ENCODE results near the gene TERB2.
"Not testable (repeated sequence)": the region's sequence is repeated elsewhere in the genome, so short reads cannot be mapped to it uniquely, and the experiment has no call there.

TERB2 gene

GRCh38 chr15:44956388-44956787, at the start of gene TERB2:
Gene TERB2, plus strand, starts transcription at chr15:44956687. Its CDS starts 32 bp downstream, at chr15:44956719.
- DNase-seq = no peak

GRCh38 chr15:44909423-44909822, 47.1 kb upstream of the TERB2 start:
- no peak for DNase-seq

GRCh38 chr15:44910981-44911625, 45.4 kb upstream of the TERB2 start:
- no peak for DNase-seq

GRCh38 chr15:44912186-44912585, 44.3 kb upstream of the TERB2 start:
- DNase-seq = not testable (repeated sequence)

- DNase-seq = not testable (repeated sequence)
Measured at GRCh38 chr15:44912974-44913448, 43.5 kb upstream of the TERB2 start.

- DNase-seq = no peak
Measured at GRCh38 chr15:44918136-44918535, 38.4 kb upstream of the TERB2 start.

- not testable (repeated sequence) for DNase-seq
Measured at GRCh38 chr15:44928658-44929057, 27.8 kb upstream of the TERB2 start.

GRCh38 chr15:44930283-44930682, 26.2 kb upstream of the TERB2 start:
- DNase-seq = not testable (repeated sequence)

- DNase-seq = not testable (repeated sequence)
Measured at GRCh38 chr15:44958302-44958701, 1.8 kb downstream of the TERB2 start.

- DNase-seq = no peak
Measured at GRCh38 chr15:44968475-44968874, 12.0 kb downstream of the TERB2 start.

GRCh38 chr15:44971036-44971435, 14.5 kb downstream of the TERB2 start:
- DNase-seq = no peak

GRCh38 chr15:44976183-44976582, 19.7 kb downstream of the TERB2 start:
- DNase-seq = not testable (repeated sequence)

GRCh38 chr15:44977781-44978180, 21.3 kb downstream of the TERB2 start:
- DNase-seq = not testable (repeated sequence)

- not testable (repeated sequence) for DNase-seq
Measured at GRCh38 chr15:44979617-44980339, 23.3 kb downstream of the TERB2 start.

GRCh38 chr15:44984144-44984543, 27.7 kb downstream of the TERB2 start:
- DNase-seq = not testable (repeated sequence)

- not testable (repeated sequence) for DNase-seq
Measured at GRCh38 chr15:44986346-44987055, 30.0 kb downstream of the TERB2 start.

- DNase-seq = not testable (repeated sequence)
Measured at GRCh38 chr15:44987711-44988110, 31.2 kb downstream of the TERB2 start.

GRCh38 chr15:44988184-44988869, 31.8 kb downstream of the TERB2 start:
- DNase-seq = not testable (repeated sequence)

GRCh38 chr15:44988870-44989219, 32.4 kb downstream of the TERB2 start:
- DNase-seq = not testable (repeated sequence)

- not testable (repeated sequence) for DNase-seq
Measured at GRCh38 chr15:44997632-44998031, 41.1 kb downstream of the TERB2 start.

- no peak for DNase-seq
Measured at GRCh38 chr15:44999105-44999504, 42.6 kb downstream of the TERB2 start.

GRCh38 chr15:45001180-45001579, 44.7 kb downstream of the TERB2 start:
- DNase-seq = not testable (repeated sequence)

Data from CD4-positive, alpha-beta T cell treated with Interleukin-17A for 1 hour (primary cell).